ENCODE results near the gene FNIP2. TPM values are rescaled to one million over a fixed set of nuclear protein-coding genes. Genes with fewer than 3 reads are reported as not detected.

The FNIP2 gene
- total RNA-seq, 1 experiment from 2014 or later, result 15.8 TPM

DNA sequence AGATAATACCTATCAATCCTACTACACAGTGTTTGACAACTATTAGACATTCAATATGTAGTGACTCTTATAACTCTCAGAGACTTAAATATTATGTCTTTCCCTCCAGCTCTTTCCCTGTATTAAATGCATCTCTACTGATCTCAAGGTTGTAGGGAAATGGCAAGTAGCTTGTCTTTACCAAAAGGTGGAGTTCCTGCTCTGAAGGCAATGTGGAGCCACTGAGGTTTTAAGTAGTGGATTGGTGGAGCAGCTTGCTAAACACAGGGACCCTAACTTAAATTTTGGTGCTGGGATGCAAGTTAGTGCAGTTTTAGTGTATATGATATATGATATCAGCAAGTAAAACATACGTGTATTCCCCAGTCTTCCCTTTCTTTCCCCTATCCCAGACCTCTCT lies 13.1 kb downstream of the FNIP2 start:
- no peak overlapping the region for H3K27ac Mint-ChIP-seq (ENCODE audit: unreplicated experiment)
- no TSS peak for BruUV-seq (replicated peaks)
- no peaks in the 10 kb centered on the region for H3K36me3 Mint-ChIP-seq (ENCODE audit: insufficient read depth, unreplicated experiment)
- Histone ChIP-seq H3K4me3 (ENCODE audit: low read depth, low read length) (no peak overlapping the region), H3K4me1 (peaks cover 35% of the 10 kb centered on the region), H3K9me3 (no peaks in the 10 kb centered on the region), H3K27me3 (replicated peaks; ENCODE audit: control insufficient read depth, insufficient read depth, low read length) (no peaks in the 10 kb centered on the region), H3K36me3 (ENCODE audit: control insufficient read depth, insufficient read depth, low read length) (no peaks in the 10 kb centered on the region)
- H3K4me3 Mint-ChIP-seq (ENCODE audit: unreplicated experiment), result peak overlapping the region; percentile 50
- no peak for DNase-seq
- CTCF ChIA-PET, result interaction anchor here (0.6 to 1.9 kb wide), 4 partner anchors 13 to 993 kb away, joined by 3 to 5 read pairs (median 4); no protein-coding TSS in a partner anchor
- H3K27me3 Mint-ChIP-seq (ENCODE audit: insufficient read depth, unreplicated experiment), result no peaks in the 10 kb centered on the region
- intact Hi-C loops (cut with micrococcal nuclease; ENCODE audit: unreplicated experiment), result loop anchor here (1.0 to 2.0 kb wide), 2 partner anchors 17 to 69 kb away; no protein-coding TSS in a partner anchor
- TF ChIP-seq, protein P1, sequence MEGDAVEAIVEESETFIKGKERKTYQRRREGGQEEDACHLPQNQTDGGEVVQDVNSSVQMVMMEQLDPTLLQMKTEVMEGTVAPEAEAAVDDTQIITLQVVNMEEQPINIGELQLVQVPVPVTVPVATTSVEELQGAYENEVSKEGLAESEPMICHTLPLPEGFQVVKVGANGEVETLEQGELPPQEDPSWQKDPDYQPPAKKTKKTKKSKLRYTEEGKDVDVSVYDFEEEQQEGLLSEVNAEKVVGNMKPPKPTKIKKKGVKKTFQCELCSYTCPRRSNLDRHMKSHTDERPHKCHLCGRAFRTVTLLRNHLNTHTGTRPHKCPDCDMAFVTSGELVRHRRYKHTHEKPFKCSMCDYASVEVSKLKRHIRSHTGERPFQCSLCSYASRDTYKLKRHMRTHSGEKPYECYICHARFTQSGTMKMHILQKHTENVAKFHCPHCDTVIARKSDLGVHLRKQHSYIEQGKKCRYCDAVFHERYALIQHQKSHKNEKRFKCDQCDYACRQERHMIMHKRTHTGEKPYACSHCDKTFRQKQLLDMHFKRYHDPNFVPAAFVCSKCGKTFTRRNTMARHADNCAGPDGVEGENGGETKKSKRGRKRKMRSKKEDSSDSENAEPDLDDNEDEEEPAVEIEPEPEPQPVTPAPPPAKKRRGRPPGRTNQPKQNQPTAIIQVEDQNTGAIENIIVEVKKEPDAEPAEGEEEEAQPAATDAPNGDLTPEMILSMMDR (IDR thresholded peaks at IDR 0.05; ENCODE audit: insufficient read depth in 1 of 2, low read depth in 1 of 2, low read length in 1 of 2, severe bottlenecking in 1 of 2, unreplicated experiment in 1 of 2), result peak in 1 of 2 experiments; percentile 12
- POLR2A ChIA-PET, result interaction anchor here (0.6 to 0.9 kb wide), 3 partner anchors 14 to 31 kb away, joined by 4 to 5 read pairs (median 5); no protein-coding TSS in a partner anchor
- H3K9me3 Mint-ChIP-seq (ENCODE audit: unreplicated experiment), result no peaks in the 10 kb centered on the region
- H3K4me1 Mint-ChIP-seq (ENCODE audit: low read depth, unreplicated experiment), result peaks cover 28% of the 10 kb centered on the region

DNA sequence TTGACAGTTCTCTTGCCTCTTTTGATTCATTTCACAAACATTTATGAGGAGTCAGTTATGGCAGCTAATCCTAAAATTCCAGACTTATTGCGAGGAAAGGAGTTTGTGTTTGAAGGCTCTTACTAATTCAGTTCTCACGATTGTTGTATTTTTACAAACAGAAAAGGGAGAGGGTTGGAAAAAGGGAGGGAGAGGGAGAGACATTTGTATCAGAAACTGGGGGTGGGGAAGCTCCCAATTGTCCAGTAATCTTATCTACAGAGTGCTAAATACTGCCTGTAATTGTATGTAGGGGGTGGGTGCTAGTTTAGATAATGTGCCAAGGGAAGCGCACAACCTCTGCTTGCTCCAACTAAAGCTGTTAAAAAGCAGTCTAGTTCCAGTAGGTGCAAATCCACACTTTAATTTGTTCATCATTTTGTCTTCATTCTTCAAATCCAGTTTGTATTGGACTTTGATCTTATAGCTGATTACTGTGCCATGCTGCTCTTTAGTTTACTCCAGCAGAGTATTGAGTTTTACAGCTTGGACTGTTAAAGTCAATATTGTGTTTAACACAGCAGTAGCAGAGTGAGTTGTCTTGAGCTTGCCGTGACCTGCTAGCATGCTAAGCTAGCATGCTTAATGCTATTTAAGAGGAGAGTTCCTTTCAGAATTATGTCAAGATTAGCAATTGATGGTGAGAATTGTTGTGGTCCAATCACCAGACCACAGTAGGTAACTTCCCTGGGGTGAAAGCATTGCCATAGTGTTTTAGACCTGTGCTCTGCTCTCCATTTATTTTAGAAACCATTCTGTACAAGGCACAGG lies 13.9 kb downstream of the FNIP2 start:
- no peaks in the 10 kb centered on the region for H3K27me3 ChIP-seq (replicated peaks; ENCODE audit: control insufficient read depth, insufficient read depth, low read length)
- 0 out of 2 replicates have a peak overlapping the region, but pooled peaks have one; percentile 3 for H3K4me3 ChIP-seq (ENCODE audit: low read depth, low read length)
- H3K4me1 ChIP-seq, result peaks cover 29% of the 10 kb centered on the region
- peak in 1 of 2 experiments; percentile 21 for DNase-seq
- ChIA-PET CTCF (interaction anchor here (0.5 to 1.9 kb wide), 6 partner anchors 17 to 992 kb away, joined by 3 to 6 read pairs (median 4); no protein-coding TSS in a partner anchor), POLR2A (interaction anchor here (0.6 to 0.9 kb wide), 3 partner anchors 14 to 32 kb away, joined by 5 read pairs; partner anchors contain the start of gene FNIP2)
- intact Hi-C loops (cut with micrococcal nuclease; ENCODE audit: unreplicated experiment), result loop anchor here (1.0 to 2.0 kb wide), 3 partner anchors 17 to 68 kb away; no protein-coding TSS in a partner anchor
- Mint-ChIP-seq H3K4me3 (ENCODE audit: unreplicated experiment) (peak overlapping the region; percentile 50), H3K27ac (ENCODE audit: unreplicated experiment) (peak overlapping the region; percentile 54), H3K4me1 (ENCODE audit: low read depth, unreplicated experiment) (peaks cover 28% of the 10 kb centered on the region), H3K9me3 (ENCODE audit: unreplicated experiment) (no peaks in the 10 kb centered on the region), H3K36me3 (ENCODE audit: insufficient read depth, unreplicated experiment) (no peaks in the 10 kb centered on the region), H3K27me3 (ENCODE audit: insufficient read depth, unreplicated experiment) (no peaks in the 10 kb centered on the region)
- no peaks in the 10 kb centered on the region for H3K9me3 ChIP-seq
- H3K36me3 ChIP-seq (ENCODE audit: control insufficient read depth, insufficient read depth, low read length), result no peaks in the 10 kb centered on the region
- BruUV-seq (replicated peaks), result no TSS peak
- TF ChIP-seq, protein P1 (IDR thresholded peaks at IDR 0.05; ENCODE audit: insufficient read depth in 1 of 2, low read depth in 1 of 2, low read length in 1 of 2, severe bottlenecking in 1 of 2, unreplicated experiment in 1 of 2), result no peak

DNA sequence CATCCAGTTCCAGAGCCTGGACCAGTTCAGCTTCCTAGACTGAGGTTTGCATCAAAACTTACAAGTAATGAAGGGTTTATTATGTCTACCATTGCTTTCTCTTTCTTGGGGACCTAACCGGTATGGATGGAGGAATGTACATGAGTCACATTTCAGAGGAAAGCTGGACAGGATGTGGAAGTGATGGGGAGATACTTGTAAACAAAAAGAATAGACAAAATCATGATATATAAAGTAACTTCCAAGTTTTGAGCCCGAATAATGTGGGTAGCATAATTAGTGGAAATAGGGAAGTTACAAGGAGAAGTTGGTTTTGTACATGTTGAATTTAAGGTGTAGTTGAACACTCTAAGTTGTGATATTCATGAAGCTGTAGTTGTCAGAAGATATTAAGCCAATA lies 15.0 kb downstream of the FNIP2 start:
- TF ChIP-seq, protein P1 (IDR thresholded peaks at IDR 0.05; ENCODE audit: insufficient read depth in 1 of 2, low read depth in 1 of 2, low read length in 1 of 2, severe bottlenecking in 1 of 2, unreplicated experiment in 1 of 2), result no peak
- intact Hi-C loops (cut with micrococcal nuclease; ENCODE audit: unreplicated experiment), result loop anchor here (1.0 to 2.0 kb wide), 2 partner anchors 44 to 67 kb away; no protein-coding TSS in a partner anchor
- H3K4me3 ChIP-seq (ENCODE audit: low read depth, low read length), result no peak overlapping the region
- no peaks in the 10 kb centered on the region for H3K36me3 ChIP-seq (ENCODE audit: control insufficient read depth, insufficient read depth, low read length)
- Mint-ChIP-seq H3K4me3 (ENCODE audit: unreplicated experiment) (no peak overlapping the region), H3K4me1 (ENCODE audit: low read depth, unreplicated experiment) (peaks cover 35% of the 10 kb centered on the region), H3K27me3 (ENCODE audit: insufficient read depth, unreplicated experiment) (no peaks in the 10 kb centered on the region), H3K9me3 (ENCODE audit: unreplicated experiment) (no peaks in the 10 kb centered on the region), H3K27ac (ENCODE audit: unreplicated experiment) (peak overlapping the region; percentile 54), H3K36me3 (ENCODE audit: insufficient read depth, unreplicated experiment) (no peaks in the 10 kb centered on the region)
- no peaks in the 10 kb centered on the region for H3K9me3 ChIP-seq
- ChIA-PET POLR2A (no interaction called here), CTCF (interaction anchor here (0.6 kb wide), 1 partner anchor 436 kb away, joined by 4 read pairs; no protein-coding TSS in a partner anchor)
- no peak for DNase-seq
- no peaks in the 10 kb centered on the region for H3K27me3 ChIP-seq (replicated peaks; ENCODE audit: control insufficient read depth, insufficient read depth, low read length)
- H3K4me1 ChIP-seq, result peaks cover 21% of the 10 kb centered on the region
- no TSS peak for BruUV-seq (replicated peaks)

All from Caco-2 (cell line).